Kidney tubule cell (primary cell): Measurements from ENCODE around the gene C5orf46.
"Not testable (repeated sequence)": the region's sequence is repeated elsewhere in the genome, so short reads cannot be mapped to it uniquely, and the experiment has no call there.

Experiments
- DNase-seq: peaks from one replicate; pipeline ENCODE4 v3.0.0-alpha.2; 2018; ENCODE audit warnings: low spot score

The C5orf46 gene

DNA sequence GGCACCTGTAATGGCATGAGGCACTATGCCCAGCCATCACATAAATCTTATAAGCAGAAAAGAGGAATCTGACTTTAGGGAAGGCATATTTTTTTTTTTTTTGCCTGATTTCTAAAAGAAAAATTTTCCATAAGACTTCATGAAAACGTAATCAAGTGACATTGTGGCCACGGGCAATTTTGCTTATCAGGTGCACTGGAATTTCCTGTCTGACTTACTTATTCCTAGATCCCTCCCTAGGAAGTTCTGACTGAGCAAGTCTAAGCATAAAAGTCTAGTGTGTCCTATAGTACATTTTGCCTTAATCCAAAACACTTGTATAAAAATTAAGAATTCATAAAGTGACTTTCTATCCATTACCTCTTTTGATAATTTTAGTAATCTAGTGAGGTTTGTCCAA, 12.5 kb downstream of the C5orf46 start:
- no peak for DNase-seq

- no peak for DNase-seq
Measured at GRCh38 chr5:147892696-147893296, 13.5 kb downstream of the C5orf46 start.

DNA sequence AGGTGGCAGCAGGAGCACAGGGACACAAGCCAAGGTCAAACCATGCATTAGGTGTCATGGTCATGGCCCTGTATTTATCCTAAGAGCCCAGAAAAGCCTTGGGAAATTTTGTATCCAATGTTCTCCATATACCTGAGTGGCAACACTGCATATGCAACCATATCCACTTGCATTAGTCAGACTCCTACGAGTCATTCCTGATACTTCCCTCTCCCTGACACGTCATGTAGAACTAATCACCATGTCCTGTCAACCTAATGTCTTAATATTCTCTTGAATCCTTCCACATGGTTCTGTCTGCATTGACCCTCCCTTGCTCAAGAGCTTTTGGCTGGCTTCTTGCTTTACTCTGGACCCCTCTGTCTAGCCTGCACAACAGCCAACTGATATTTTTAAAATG, 18.4 kb downstream of the C5orf46 start:
- peak; percentile 80 for DNase-seq

DNA sequence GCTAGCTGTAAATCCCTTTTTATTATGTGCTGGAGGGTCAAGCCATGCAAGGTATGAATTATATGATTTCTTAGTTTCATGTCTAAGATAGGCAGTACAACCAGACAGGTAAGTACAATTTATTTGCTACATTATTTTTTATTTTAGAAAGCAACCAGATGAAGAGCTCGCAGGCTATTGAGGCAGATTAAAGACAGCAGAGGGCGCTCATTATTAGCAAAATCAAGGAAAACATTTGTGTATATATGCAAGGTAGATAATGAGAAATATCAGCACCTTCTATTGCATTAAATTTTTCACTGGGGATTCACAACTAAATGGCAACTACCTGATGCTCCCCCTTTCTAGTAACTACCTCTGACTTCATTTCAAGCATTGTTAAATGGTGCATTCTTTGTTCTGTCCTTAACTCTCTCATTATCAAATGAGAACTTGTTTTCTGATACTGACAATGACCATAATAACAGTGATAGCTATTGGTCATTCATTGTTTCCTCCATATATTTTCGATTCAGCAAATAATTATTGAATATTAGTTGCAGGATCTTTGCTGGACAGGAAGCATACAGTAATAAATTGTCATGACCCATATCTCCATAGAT, 19.2 kb downstream of the C5orf46 start:
- DNase-seq, result peak; percentile 55

GRCh38 chr5:147882586-147883313, 23.6 kb downstream of the C5orf46 start:
- no peak for DNase-seq

DNA sequence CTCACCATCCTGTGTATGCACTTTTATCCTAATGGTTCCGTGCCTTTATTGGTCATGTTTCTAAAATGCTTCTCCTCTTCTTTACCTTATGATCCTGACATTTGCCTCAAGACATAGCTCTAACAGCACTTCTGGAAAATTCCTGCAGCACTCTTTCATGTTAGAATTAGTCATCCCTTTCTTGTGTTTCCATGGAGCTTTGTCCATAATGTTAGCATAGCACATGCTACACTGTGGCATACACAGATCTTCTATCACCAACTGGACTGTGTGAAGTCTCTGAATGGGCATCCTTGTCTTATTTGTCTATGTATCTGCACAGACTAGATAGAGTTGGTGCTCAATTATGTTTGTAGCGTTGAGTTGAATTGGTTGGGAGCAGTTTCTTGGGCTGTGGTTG, 25.9 kb downstream of the C5orf46 start:
- DNase-seq, result peak; percentile 20

DNA sequence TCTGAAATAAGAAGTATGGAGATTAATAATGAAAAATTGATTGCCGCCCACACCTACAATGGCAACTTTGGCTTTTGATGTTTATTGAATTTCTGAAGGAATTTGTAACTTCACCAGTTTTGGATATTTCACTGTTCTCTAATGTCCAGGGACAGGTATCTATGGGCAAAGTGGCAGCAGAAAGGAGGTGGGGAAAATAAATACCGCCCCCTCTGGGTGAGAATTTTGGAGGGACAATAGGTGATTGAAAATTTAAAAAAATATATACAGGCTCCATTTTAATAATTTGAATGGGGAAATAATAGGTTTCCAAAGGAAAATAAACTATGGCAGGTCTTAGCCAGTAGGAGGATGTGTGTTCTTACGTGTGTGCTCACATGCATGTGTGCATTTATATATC, 26.6 kb downstream of the C5orf46 start:
- DNase-seq, result no peak

DNA sequence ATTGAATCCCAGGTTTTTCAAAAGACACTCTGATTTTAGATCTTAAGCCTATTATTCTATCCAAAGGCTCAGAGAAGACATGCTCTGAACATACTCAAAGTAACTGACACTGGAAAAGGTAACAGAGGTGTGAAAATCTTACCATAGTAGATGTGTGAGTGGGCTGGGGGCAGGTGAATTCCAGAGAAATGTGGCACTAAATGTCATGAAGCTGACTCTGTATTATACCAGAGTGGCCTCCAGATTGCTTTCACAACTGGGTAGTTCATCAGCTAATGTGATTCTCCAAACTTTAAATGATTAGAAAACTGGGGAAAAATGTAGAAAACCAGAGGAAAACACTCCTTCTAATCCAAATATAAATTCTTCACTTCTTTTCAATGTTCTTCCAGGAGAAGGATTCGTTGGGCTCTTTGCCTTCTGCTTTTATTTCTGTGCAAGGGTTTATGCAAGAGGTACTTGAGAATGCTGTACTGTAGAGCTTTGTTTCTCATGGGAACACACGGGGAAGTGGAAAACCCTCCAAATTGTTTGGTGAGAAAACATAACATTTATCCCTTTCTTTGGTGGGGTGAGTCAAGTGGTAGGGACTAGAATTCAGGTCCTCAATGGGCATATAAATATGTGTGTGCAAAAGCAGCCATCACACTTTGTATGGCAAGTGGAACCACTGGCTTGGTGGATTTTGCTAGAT, 28.1 kb downstream of the C5orf46 start, which contains the start of gene SCGB3A2:
TSS of gene SCGB3A2 (plus strand) at position 646 of the 694 bp plus-strand sequence. CDS start 93 bp downstream, outside the sequence.
- no peak for DNase-seq

DNA sequence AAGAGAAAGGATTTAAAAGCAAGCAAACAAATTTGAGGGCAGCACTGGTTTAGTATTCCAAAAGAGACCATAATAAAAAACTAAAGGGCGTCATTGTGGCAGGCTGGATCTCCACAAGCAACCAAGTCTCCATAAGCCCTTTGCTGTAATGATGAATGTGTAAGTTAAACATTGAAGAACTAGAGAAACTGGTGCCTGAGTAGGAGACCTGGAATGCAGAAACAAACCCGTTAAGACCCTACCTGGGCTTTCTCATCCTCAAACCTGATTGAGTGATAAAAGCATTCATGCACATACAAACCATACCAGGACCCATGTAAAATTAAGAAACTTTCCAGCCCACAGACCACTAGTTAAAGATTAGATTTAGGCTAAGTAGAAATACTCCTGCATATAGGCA, 29.7 kb downstream of the C5orf46 start:
- peak; percentile 83 for DNase-seq

DNA sequence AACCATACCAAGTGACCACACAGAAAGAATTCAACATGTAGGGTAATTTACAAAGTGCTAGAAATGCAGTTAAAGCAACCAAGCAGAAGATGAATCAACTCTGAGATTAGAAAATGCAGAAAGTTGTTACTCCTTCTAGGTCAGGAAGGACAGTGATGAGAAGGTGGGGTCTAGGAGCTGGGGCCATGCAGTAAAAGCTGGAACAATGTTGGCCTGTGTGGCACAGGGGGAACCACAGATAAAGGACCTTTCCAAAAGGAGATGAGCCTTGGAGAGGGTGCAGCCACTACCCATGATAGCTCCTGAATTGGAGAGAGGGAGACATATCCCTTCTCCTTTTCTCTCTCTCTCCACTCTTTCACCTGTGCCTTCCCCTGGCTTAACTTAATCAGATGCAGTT, 30.2 kb downstream of the C5orf46 start:
- DNase-seq, result no peak

- no peak for DNase-seq
Measured at GRCh38 chr5:147874910-147875367, 31.4 kb downstream of the C5orf46 start.

- not testable (repeated sequence) for DNase-seq
Measured at GRCh38 chr5:147874118-147874875, 32.0 kb downstream of the C5orf46 start.

- DNase-seq, result not testable (repeated sequence)
Measured at GRCh38 chr5:147872744-147873435, 33.4 kb downstream of the C5orf46 start.

DNA sequence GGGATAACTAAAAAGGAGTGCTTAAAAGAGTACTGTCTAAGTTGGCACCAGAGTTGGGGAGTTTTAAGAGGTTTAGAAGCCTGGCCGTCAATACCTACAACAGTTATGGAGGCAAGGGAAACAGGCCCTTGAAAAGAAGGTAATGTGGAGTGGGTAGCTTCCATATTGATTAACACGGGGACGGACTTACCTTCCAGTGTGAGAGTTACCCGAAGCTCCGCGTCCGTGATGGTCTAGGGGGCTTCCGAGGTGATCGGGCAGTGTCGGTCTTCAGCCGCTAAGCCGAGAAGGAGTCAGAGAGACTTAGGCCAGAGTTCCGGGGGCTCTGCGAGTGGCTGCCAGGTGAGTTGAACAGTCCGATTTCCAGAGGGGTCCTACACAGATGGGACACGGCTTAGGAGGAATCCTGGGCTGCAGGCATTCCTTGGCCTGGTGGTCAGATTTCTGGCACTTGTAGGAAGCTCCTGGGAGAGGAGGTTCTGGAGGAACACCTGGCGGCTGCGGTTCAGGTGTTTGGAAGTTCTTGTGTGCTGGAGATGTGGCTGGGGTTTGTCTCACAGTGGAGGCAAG, 34.3 kb downstream of the C5orf46 start:
- DNase-seq, result not testable (repeated sequence)

- not testable (repeated sequence) for DNase-seq
Measured at GRCh38 chr5:147869892-147870291, 36.4 kb downstream of the C5orf46 start.

- DNase-seq, result no peak
Measured at GRCh38 chr5:147869112-147869511, 37.2 kb downstream of the C5orf46 start.

GRCh38 chr5:147863454-147864158, 42.7 kb downstream of the C5orf46 start:
- DNase-seq, result no peak

GRCh38 chr5:147860641-147861025, 45.7 kb downstream of the C5orf46 start:
- no peak for DNase-seq

GRCh38 chr5:147859962-147860640, 46.2 kb downstream of the C5orf46 start:
- no peak for DNase-seq

- no peak for DNase-seq
Measured at GRCh38 chr5:147858565-147858964, 47.8 kb downstream of the C5orf46 start.
